ENCODE measurements around the gene PRSS38.

Gene PRSS38

GRCh38 chr1:227779685-227780084 is 35.8 kb upstream of the PRSS38 start:
- DNase-seq, result no peak

DNA sequence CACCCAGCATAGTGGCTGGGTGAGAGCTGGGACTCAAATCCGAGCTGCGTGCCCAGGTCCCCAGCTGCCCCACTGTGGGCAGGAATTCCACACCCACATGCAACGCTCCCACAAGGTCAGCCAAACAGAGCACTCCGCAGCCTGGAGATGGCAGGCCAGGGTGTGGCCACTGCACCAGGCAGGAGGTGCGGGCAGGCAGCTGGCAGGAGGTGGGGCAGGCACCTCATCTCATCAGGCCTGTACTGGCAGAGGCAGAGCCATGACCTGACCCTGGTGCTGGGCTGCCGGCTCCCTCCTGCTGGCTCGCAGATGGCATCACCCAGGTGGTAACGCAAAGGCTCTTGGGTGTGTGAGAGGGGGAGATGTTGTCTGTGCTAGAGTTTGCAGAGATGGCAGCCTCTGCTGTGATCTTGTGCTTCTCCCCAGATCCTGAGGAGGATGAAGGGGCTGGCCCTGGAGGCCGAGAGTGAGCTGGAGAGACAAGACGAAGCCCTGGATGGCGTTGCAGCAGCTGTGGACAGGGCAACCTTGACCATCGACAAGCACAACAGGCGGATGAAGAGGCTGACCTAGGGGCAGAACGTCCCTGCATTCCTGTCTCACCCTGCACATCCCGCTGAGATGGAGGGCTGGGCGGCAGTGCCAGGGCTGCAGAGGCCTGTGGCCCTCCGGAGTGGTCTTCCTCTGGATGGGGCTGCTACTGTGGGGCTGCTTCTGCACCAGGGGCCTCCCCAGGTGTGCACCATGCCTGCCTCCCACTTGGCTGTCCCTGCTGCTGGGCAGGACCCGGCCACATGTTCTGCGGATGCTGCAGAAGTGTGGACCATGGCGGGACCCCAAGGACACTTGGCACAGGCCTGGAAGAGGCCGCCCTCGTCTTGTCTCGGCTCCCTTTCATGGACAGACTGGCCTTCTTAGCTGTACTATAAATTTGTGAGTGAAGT is 35.1 kb upstream of the PRSS38 start:
- DNase-seq, result peak; percentile 26

GRCh38 chr1:227781314-227781930 is 34.1 kb upstream of the PRSS38 start:
- no peak for DNase-seq

- no peak for DNase-seq
These were observed 33.2 kb upstream of the PRSS38 start for GRCh38 chr1:227782226-227782625.

GRCh38 chr1:227785094-227785804 is 30.2 kb upstream of the PRSS38 start:
- DNase-seq, result no peak

GRCh38 chr1:227785805-227786671 is 29.4 kb upstream of the PRSS38 start:
- DNase-seq, result no peak

- no peak for DNase-seq
These were observed 28.6 kb upstream of the PRSS38 start for GRCh38 chr1:227786673-227787512.

DNA sequence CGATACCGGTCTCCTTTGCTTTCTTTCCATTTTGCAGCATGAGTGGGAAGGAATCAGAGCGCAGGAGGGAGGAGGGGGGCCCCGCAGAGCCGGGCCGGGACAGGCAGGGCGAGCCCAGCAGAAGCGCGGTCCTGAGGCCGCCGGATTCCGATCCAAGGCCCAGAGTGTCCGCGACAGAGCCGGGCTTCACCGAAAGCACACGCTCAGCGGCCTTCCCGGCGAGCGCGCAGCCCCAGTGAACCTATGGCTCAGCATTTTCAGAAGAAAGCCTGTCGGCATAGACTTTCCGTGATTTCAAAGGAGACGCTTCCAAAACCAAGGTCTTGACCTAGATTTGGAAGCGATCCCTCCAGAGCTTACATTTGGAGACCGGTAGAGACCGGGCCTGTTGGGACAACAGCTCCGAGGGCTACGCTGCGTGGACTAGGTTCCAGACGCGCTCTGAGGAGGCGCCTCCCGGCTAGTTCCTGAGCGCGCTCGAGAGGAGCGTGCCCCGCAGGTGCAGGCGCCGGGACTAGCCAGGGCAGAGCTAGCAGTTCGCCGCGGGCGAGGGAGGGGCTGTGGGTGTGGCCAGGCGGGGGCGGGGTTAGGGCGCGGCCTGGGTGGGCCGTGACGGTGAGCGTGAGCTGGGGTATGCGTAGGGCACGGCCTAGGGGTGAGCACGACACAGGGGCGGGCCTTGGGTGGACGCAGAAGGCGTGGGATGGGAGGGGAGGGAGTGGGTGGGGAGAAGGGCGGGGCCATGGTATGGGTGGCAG is 27.8 kb upstream of the PRSS38 start:
- DNase-seq, result peak; percentile 97

DNA sequence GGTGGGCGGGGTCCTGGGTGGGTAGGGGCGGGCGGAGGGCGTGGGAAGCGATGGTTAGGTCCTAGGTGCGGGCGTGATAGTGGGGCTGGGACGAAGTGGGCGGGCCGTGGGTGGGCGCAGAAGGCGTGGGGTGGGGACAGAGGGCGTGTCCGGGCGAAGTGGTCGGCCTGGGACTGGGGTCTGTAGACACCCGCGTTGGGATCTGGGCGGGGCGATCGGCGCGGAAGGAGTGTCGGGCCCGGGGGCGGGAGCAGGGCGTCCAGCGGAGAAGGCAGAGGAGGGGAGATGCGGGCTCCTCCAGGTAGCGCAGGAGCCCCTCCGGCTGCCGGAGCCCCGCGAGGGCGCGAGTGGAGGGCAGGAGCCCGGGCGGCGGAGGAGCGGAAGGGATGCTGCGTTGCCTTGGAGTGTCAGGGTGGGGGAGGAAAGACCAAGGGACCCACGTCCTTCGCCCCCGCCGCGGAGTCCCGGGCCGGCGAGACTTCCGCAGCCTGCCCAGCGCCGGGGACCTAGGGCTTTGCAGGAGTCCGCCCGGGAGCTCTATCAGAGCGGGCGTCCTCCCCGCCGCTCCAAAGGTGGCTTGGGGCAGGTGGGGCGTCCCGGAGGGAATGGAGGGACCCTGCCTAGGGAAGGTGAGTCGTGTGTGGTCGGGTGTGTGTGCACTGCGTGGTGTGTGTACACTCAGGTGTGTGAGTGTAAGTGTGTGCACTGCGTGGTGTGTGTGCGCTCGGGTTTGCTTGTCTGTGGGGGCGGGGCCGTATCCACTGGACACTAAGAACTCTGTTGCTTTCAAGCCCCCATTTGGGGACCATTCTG is 27.0 kb upstream of the PRSS38 start:
- peak; percentile 97 for DNase-seq

DNA sequence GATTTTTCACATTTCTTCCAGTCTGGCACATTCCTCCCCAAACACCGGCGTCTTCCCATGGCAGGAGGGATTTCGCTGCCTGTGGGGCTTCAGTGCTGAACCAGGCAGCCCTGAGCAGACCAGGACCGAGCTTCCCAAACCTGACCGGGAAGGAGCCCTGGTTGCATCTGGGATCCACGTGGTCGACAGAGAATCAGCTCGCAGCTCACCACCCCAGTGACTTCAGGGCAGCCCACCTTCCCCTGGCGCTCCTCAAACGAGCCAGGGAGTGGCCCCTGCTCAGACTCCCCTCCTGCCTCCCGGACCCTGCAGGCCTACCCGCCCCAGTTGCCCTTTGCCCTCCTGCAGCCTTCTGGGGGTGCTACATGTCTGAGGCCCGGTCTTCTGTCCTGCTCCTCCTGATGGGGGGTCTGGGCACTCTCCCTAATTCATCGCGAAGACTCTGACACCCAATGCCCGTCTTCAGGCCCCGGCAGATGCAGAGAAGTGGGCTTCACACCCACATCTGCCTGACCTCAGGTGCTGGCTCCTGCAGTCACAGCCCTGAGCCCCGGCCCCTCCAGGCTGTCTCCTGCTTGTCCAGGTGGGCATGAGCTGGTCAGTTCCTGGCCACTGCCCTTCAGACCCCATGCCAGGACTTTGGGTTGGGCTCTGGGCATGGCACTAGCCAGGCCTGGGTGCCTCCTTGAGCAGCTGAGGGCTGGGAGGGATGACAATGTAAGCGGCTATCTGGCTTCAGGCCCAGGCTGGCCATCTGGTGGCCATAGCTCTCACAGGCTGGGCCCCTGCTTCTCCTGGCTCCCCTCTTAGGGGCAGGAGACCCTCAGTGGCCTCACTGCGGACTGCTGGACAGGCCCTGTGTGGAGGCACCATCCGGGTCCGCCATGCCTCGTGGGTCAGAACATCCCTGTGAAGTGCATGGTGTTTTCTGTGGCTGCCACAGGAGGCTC is 26.1 kb upstream of the PRSS38 start:
- DNase-seq, result no peak

DNA sequence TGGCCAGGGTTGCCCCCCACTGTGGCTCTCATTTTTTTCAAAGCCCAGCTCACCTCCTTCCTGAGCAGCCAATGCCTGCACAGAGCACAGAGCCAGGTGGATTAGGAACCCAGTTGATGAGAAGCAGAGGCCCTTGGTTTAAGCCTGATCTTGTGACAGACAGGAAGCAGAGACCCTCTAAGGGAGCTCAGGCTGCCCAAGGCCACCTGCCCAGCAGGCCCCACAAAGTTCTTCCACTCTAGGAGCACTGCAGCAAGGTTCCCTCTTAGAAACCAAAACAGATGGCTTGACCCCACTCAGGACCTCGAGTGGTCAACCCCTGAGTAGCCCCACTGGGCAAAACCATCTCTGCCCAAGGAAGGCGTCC is 25.5 kb upstream of the PRSS38 start:
- DNase-seq, result no peak

GRCh38 chr1:227790868-227791267 is 24.6 kb upstream of the PRSS38 start:
- DNase-seq, result no peak

- no peak for DNase-seq
These were observed 23.9 kb upstream of the PRSS38 start for GRCh38 chr1:227791425-227792143.

DNA sequence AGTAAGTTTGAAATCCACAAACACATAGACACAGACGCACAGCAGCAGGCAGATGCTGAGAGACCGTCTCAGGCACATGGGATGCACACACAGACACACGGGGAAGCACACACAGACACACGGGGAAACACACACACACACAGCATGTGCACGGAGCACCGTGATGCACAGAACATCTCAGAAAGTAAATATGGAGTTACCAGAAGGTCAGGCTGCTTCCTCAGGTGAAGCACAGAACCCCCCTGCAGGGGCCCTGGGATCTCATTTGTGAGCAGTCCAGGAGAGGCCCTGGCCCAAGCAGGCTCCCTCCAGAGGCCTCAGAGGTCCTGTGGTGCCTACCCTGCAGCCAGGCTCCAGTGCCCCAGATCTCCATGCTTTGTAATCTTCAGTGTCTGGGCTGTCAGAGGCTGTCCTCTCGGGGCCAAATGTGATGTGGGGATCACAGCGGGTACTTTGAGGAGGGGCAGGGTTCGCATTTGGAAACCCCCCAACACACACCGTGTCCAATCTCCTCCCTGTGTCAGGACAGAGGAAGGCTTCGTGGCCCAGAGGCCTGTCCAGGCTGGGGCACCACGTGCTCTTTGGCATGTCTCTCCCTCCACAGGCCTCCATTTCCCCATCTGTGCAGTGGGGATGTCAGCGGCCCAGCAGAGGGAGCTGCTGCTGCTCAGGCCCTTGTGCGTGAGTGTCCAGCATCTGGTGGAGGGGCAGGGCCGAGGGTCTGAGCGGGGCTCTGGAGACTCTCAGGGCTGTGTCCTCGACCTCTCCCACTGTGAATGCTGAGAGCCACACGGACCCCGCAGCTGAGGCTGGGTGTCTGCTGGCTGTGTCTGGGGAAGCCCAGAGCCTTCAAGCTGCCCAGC is 23.0 kb upstream of the PRSS38 start:
- no peak for DNase-seq

GRCh38 chr1:227793079-227793947 is 22.2 kb upstream of the PRSS38 start:
- DNase-seq, result no peak
